Kidney epithelial cell (primary cell): ENCODE measurements around the gene STK32B. TPM values are rescaled to one million over a fixed set of nuclear protein-coding genes. Genes with fewer than 3 reads are reported as not detected.

Experiments
- DNase-seq: peaks from one replicate; pipeline ENCODE4 v3.0.0-alpha.2; 2010; ENCODE audit warnings: low read depth
- H3K27me3 ChIP-seq: 2 replicates; pipeline ENCODE4 v1.6.0; 2011; ENCODE audit warnings: low read length; ENCODE audit not compliant: control insufficient read depth, insufficient read depth
- H3K36me3 ChIP-seq: 2 replicates; pipeline ENCODE4 v1.5.1; 2011; ENCODE audit warnings: low read length; ENCODE audit not compliant: control insufficient read depth, insufficient read depth
- H3K4me3 ChIP-seq: 2 replicates; pipeline ENCODE4 v1.5.1; 2011; ENCODE audit warnings: low read depth, mild to moderate bottlenecking, control low read depth, low read length
- total RNA-seq: library from RNA; depleted of rRNA; stranded (reverse); fragments of >200 nt; gene quantifications from 2 replicates; pipeline ENCODE4 v1.2.3, GENCODE V29; 2015
- TF ChIP-seq, protein P1 (sequence below): IDR thresholded peaks from 2 replicates; pipeline ENCODE4 v1.5.1; 2011; ENCODE audit warnings: mild to moderate bottlenecking, moderate library complexity, low read length, control low read depth, inconsistent platforms; ENCODE audit not compliant: insufficient read depth, poor library complexity, severe bottlenecking

STK32B gene
- total RNA-seq, 1 donor from 2014 or later, result 3.6 TPM

DNA sequence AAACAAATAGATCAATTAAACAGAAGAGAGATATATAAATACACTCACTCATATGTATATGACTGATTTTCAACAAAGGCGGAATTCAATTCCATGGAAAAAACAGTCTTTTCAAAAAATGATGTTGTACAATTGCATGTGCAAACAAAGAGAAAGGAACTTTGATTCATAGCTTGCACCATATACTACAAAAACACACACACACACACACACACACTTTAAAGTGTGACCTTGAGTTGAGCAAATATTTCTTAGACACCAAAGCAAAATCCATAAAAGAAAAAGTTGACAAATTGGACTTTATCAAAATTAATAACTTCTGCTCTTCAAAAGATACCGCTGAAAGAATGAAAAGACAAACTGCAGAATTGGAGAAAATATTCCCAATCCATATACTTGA, 488.3 kb downstream of the STK32B start:
- no peaks in the 10 kb centered on the region for H3K36me3 ChIP-seq
- TF ChIP-seq, protein P1, sequence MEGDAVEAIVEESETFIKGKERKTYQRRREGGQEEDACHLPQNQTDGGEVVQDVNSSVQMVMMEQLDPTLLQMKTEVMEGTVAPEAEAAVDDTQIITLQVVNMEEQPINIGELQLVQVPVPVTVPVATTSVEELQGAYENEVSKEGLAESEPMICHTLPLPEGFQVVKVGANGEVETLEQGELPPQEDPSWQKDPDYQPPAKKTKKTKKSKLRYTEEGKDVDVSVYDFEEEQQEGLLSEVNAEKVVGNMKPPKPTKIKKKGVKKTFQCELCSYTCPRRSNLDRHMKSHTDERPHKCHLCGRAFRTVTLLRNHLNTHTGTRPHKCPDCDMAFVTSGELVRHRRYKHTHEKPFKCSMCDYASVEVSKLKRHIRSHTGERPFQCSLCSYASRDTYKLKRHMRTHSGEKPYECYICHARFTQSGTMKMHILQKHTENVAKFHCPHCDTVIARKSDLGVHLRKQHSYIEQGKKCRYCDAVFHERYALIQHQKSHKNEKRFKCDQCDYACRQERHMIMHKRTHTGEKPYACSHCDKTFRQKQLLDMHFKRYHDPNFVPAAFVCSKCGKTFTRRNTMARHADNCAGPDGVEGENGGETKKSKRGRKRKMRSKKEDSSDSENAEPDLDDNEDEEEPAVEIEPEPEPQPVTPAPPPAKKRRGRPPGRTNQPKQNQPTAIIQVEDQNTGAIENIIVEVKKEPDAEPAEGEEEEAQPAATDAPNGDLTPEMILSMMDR, result no peak
- no peaks in the 10 kb centered on the region for H3K27me3 ChIP-seq
- no peak overlapping the region for H3K4me3 ChIP-seq
- no peak for DNase-seq

DNA sequence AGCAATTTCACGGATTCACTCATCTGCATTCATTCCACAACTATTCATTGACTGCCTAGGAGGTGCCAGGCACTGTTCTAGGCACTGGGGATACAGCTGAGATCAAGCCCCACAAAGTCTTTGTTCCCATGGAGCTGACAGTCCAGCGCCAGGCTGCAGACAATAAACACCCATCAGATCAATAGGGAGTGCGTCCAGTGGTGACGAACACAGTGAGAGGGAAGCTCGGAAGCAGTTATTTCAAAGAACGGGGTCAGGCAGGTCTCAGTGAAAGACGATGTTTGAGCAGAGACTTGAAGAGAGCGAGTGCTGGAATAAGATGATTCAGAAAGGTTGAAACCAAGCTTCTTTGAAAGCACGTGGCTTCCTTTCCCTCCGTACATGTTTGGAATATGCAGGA, 489.9 kb downstream of the STK32B start:
- no peaks in the 10 kb centered on the region for H3K36me3 ChIP-seq
- H3K27me3 ChIP-seq, result no peaks in the 10 kb centered on the region
- no peak for DNase-seq
- TF ChIP-seq, protein P1, result no peak
- no peak overlapping the region for H3K4me3 ChIP-seq

DNA sequence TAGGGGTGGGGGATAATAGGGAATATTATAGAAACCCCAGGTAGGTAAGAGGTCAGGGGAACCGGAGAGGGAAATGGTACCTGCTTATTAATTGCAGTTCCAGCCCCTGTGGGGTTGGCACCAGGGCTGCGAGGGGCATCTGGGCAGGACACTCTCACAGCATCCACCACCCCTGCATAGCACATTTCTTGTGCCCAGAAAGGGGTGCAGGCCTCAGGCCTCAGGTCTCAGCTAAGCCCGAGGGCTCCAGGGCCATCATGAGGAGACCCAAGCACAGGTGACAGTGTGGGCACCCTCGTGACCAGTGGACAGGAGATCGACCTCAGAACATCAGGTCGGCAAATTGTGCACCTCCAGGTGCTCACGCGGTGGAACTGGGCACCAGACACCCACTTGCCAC, 492.4 kb downstream of the STK32B start:
- no peak for DNase-seq
- Histone ChIP-seq H3K4me3 (no peak overlapping the region), H3K27me3 (no peaks in the 10 kb centered on the region), H3K36me3 (no peaks in the 10 kb centered on the region)
- TF ChIP-seq, protein P1, result no peak

DNA sequence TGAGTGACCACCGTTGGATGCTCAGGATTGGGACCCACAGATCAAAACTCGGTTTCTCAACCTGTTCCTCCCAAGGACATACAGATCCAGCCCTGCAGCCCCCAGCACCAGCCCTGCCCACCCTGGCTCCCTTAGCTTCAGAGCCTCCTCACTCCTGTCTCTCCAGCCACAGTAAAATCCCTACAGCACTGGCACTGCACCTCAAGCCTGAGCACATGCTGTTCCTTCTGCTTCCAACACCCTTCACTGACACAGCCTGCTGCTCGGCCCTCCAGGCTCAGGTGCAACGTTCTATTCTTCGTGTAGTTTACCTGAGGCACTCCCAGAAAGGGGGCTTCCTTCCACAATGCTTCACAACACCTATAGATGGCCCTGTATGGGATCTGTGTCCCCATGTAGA, 493.5 kb downstream of the STK32B start:
- Histone ChIP-seq H3K4me3 (no peak overlapping the region), H3K36me3 (no peaks in the 10 kb centered on the region), H3K27me3 (no peaks in the 10 kb centered on the region)
- DNase-seq, result no peak
- TF ChIP-seq, protein P1, result no peak

DNA sequence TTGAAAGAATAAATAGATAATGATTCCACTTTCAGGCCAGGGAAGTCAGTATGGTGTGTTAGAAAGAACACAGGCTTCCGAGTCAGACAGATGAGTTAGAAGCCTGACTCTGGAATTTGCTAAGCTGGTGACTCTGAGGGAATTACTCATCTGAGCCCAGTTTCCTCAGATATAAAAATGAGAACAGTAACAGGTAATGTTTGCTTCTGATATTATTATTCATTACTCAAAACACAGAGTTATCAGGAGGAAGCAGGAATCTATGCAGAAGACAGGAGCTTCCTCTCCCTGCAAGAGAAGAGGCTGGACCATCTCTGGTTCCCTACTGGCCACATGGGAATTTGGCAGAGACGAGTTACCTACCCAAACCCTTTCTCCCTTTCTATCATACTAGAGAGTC, 494.0 kb downstream of the STK32B start:
- Histone ChIP-seq H3K27me3 (no peaks in the 10 kb centered on the region), H3K4me3 (no peak overlapping the region), H3K36me3 (no peaks in the 10 kb centered on the region)
- no peak for DNase-seq
- TF ChIP-seq, protein P1, result no peak

DNA sequence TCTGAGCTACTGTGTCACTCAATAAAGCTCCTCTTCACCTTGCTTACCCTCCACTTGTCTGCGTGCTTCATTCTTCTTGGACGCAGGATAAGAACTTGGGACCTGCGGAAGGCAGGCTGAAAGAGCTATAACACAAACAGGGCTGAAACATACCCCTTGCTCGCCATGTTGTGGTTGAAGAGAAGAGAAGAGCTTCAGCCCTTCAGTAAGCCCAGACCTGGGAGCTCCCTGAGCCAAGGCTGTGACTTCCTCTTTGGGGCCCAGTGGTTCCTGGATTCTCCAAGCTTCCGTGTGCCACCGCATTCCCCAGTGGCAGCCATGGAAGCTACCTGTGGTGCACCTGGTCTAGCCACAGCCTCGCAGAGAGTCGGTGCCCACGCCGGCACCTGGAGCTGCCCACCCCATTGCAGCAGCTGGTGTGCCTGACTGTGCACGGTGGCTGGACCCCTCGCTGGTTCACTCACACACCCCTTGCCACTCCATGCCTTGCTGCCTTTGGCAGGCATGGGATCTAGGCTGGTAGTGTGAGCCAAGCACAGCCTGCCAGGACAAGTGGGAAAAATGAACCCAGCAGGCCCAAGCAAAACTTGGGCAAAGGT, 496.5 kb downstream of the STK32B start:
- TF ChIP-seq, protein P1, result no peak
- no peaks in the 10 kb centered on the region for H3K36me3 ChIP-seq
- no peak overlapping the region for H3K4me3 ChIP-seq

More for the DNA sequence above, 496.5 kb downstream of the STK32B start:
- no peaks in the 10 kb centered on the region for H3K27me3 ChIP-seq
- no peak for DNase-seq
